Upper lobe of right lung (tissue), 1 donor: ENCODE data around the gene LCE1A. TPM values are rescaled to one million over a fixed set of nuclear protein-coding genes. Genes with fewer than 3 reads are reported as not detected.

Source experiments
- ATAC-seq: fragments of 200-7000 bp; cut with Tn5 transposase; one replicate; pipeline ENCODE4 v1.9.1; 2020; ENCODE audit warnings: mild to moderate bottlenecking, moderate library complexity
- DNase-seq: peaks from one replicate; pipeline ENCODE4 v3.0.0-alpha.2; 2020
- H3K27ac ChIP-seq: fragments of 200-600 bp; one replicate; pipeline ENCODE4 v1.8.0; 2022
- H3K27me3 ChIP-seq: fragments of 200-600 bp; one replicate; pipeline ENCODE4 v1.8.0; 2022; ENCODE audit warnings: mild to moderate bottlenecking
- H3K36me3 ChIP-seq: fragments of 200-600 bp; one replicate; pipeline ENCODE4 v1.8.0; 2022
- H3K4me1 ChIP-seq: fragments of 200-600 bp; one replicate; pipeline ENCODE4 v1.8.0; 2022
- H3K4me3 ChIP-seq: fragments of 200-600 bp; one replicate; pipeline ENCODE4 v1.8.0; 2022; ENCODE audit warnings: mild to moderate bottlenecking
- H3K9me3 ChIP-seq: fragments of 200-600 bp; one replicate; pipeline ENCODE4 v1.8.0; 2022
- intact Hi-C: fragments of 100-400 bp; cut with DNase I; formaldehyde crosslinking; loops from one replicate; pipeline ENCODE4 v1.11.0; 2022
- long read RNA-seq: library from polyadenylated mRNA; unstranded; transcript quantifications from one replicate; pipeline ENCODE4 v2.0.0, GENCODE V29; 2021
- total RNA-seq: library from RNA; stranded (reverse); fragmentation: NEBNext Ultra II Directional; extraction: Animal tissue kit (Norgen Biotek cat#: 25700); gene quantifications from one replicate; pipeline ENCODE4 v1.2.1, GENCODE V29; 2021
- TF ChIP-seq, protein P1 (sequence below): fragments of 200-600 bp; IDR thresholded peaks from one replicate; pipeline ENCODE4 v1.8.0; 2022; ENCODE audit warnings: antibody characterized with exemption
- donor health status: DM: no; HTN: yes; CAD: no; lungs with severe emphysema.

LCE1A gene, protein sequence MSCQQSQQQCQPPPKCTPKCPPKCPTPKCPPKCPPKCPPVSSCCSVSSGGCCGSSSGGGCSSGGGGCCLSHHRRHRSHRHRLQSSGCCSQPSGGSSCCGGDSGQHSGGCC
- not detected for total RNA-seq
- long read RNA-seq, result 0 reads

GRCh38 chr1:152827173-152827572 is at the start of gene LCE1A:
Gene LCE1A, plus strand, starts transcription at chr1:152827473. Its CDS starts 0 bp downstream, at chr1:152827473.
- Histone ChIP-seq H3K9me3 (no peaks in the 10 kb centered on the region), H3K27me3 (no peaks in the 10 kb centered on the region), H3K4me3 (no peak within 1 kb of the TSS), H3K4me1 (no peaks in the 10 kb centered on the region), H3K36me3 (no peaks in the 10 kb centered on the region), H3K27ac (no peak within 1 kb of the TSS)
- ATAC-seq (no peak), DNase-seq (no peak)
- TF ChIP-seq, protein P1, sequence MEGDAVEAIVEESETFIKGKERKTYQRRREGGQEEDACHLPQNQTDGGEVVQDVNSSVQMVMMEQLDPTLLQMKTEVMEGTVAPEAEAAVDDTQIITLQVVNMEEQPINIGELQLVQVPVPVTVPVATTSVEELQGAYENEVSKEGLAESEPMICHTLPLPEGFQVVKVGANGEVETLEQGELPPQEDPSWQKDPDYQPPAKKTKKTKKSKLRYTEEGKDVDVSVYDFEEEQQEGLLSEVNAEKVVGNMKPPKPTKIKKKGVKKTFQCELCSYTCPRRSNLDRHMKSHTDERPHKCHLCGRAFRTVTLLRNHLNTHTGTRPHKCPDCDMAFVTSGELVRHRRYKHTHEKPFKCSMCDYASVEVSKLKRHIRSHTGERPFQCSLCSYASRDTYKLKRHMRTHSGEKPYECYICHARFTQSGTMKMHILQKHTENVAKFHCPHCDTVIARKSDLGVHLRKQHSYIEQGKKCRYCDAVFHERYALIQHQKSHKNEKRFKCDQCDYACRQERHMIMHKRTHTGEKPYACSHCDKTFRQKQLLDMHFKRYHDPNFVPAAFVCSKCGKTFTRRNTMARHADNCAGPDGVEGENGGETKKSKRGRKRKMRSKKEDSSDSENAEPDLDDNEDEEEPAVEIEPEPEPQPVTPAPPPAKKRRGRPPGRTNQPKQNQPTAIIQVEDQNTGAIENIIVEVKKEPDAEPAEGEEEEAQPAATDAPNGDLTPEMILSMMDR, result no peak
- intact Hi-C loops, result no loop called here

GRCh38 chr1:152777510-152778137 is 49.6 kb upstream of the LCE1A start:
- H3K4me3 ChIP-seq, result no peak overlapping the region
- TF ChIP-seq, protein P1, result no peak
- H3K36me3 ChIP-seq, result no peaks in the 10 kb centered on the region
- H3K9me3 ChIP-seq, result no peaks in the 10 kb centered on the region
- intact Hi-C loops, result no loop called here
- no peaks in the 10 kb centered on the region for H3K27me3 ChIP-seq
- H3K4me1 ChIP-seq, result no peaks in the 10 kb centered on the region
- H3K27ac ChIP-seq, result no peak overlapping the region
- ATAC-seq, result no peak
- DNase-seq, result no peak

- no peak overlapping the region for H3K27ac ChIP-seq
Measured at GRCh38 chr1:152783095-152783494, 44.2 kb upstream of the LCE1A start.

GRCh38 chr1:152786077-152786476 is 41.2 kb upstream of the LCE1A start, which contains the start of gene LCE1E:
Gene LCE1E, plus strand, starts transcription at chr1:152786257. Its CDS starts 1,043 bp downstream, at chr1:152787300.
- H3K9me3 ChIP-seq, result no peaks in the 10 kb centered on the region
- H3K27me3 ChIP-seq, result peaks cover 4% of the 10 kb centered on the region
- intact Hi-C loops, result no loop called here
- no peak within 1 kb of the TSS for H3K4me3 ChIP-seq
- no peak for DNase-seq
- no peaks in the 10 kb centered on the region for H3K36me3 ChIP-seq
- H3K4me1 ChIP-seq, result no peaks in the 10 kb centered on the region
- ATAC-seq, result no peak
- TF ChIP-seq, protein P1, result no peak
- no peak within 1 kb of the TSS for H3K27ac ChIP-seq

More at GRCh38 chr1:152783095-152783494, 44.2 kb upstream of the LCE1A start:
- Histone ChIP-seq H3K4me1 (no peaks in the 10 kb centered on the region), H3K9me3 (no peaks in the 10 kb centered on the region), H3K4me3 (no peak overlapping the region), H3K36me3 (no peaks in the 10 kb centered on the region), H3K27me3 (peaks cover 4% of the 10 kb centered on the region)
- DNase-seq (no peak), ATAC-seq (no peak)
- intact Hi-C loops, result no loop called here
- TF ChIP-seq, protein P1, result no peak

DNA sequence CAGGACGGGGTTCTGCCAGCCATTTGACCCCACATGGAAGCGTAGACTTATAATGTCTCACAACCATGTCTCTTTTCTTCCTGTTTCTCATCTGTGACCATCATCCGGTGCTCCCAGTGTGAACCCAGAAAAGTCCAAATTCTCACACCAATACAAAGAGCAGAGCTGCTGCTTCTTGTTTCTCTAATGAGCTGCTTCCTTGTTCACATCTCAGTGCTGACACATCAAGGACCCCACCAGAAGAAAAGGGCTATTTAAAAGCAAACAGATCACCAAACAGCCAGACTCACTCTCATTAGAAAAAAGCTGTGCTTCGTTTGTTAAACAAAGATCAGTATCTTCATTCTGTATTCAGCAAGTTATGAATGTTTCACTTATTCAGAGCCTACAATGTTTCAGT is 31.6 kb upstream of the LCE1A start:
- no peaks in the 10 kb centered on the region for H3K27me3 ChIP-seq
- no peaks in the 10 kb centered on the region for H3K36me3 ChIP-seq
- TF ChIP-seq, protein P1, result no peak
- no peaks in the 10 kb centered on the region for H3K9me3 ChIP-seq
- no peak for DNase-seq
- H3K4me3 ChIP-seq, result no peak overlapping the region
- ATAC-seq, result no peak
- no peak overlapping the region for H3K27ac ChIP-seq
- intact Hi-C loops, result no loop called here
- no peaks in the 10 kb centered on the region for H3K4me1 ChIP-seq
